Muscle of back (tissue), 13 donors: ENCODE measurements around the gene C20orf96. TPM values are rescaled to one million over a fixed set of nuclear protein-coding genes. Genes with fewer than 3 reads are reported as not detected.
"Not testable (repeated sequence)": the region's sequence is repeated elsewhere in the genome, so short reads cannot be mapped to it uniquely, and the experiment has no call there.

Experiments used
- DNase-seq, 3 donors: peaks; one replicate each; pipeline versions ENCODE4 v3.0.0 to v3.0.0-alpha.2; 2013
- long read RNA-seq, 9 donors: transcript quantifications; one replicate each; lab custom pipeline, GENCODE V29; 2026
- polyA plus RNA-seq, 10 donors: library from polyadenylated mRNA; unstranded; fragments of 120-200 nt; gene quantifications; one replicate each; pipeline ENCODE4 v1.2.1, GENCODE V29; 2013; ENCODE audit not compliant: insufficient read length in 10 of 10

C20orf96 gene
- polyA plus RNA-seq, result 10 to 100 TPM in 8 of 10 donors, 1 to 10 TPM in 2; 9.8 to 13.2 (median 10.7) TPM
- long read RNA-seq, donor 1, result 0 reads
- long read RNA-seq, donor 2, result 0 reads
- long read RNA-seq, donor 3, result 0 reads
- long read RNA-seq, donor 4, partial matches to known transcripts, result 0 of 1 reads
- long read RNA-seq, donor 4, other reads (novel, unspliced or antisense), result 0 of 1 reads
- long read RNA-seq, donor 5, result 0 reads
- long read RNA-seq, donor 6, partial matches to known transcripts, result 0 of 2 reads
- long read RNA-seq, donor 6, other reads (novel, unspliced or antisense), result 0 of 2 reads
- long read RNA-seq, donor 7, result 0 reads
- long read RNA-seq, donor 8, result 0 reads
- long read RNA-seq, donor 9, result 0 reads

- DNase-seq, result peak; percentile 93 to 97 (median 94)
These were observed at the start of gene C20orf96 for GRCh38 chr20:290084-290831. C20orf96 (minus strand) TSS chr20:290750; CDS start chr20:290610, 140 bp downstream.

DNA sequence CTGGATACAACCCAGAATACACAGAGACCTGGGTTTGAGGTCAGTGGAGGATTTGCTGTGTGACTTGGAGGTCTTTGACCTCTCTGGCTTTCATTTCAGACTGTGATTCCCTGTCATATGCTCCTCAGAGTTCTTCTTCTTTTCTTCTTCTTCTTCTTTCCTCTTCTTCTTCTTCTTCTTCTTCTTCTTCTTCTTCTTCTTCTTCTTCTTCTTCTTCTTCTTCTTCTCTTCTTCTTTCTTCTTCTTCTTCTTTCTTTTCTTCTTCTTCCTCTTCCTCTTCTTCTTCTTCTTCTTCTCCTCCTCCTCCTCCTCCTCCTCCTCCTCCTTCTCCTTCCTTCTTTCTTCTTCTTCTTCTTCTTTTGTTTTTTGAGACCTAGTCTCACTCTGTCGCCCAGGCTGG lies 45.5 kb upstream of the C20orf96 start:
- not testable (repeated sequence) for DNase-seq

DNA sequence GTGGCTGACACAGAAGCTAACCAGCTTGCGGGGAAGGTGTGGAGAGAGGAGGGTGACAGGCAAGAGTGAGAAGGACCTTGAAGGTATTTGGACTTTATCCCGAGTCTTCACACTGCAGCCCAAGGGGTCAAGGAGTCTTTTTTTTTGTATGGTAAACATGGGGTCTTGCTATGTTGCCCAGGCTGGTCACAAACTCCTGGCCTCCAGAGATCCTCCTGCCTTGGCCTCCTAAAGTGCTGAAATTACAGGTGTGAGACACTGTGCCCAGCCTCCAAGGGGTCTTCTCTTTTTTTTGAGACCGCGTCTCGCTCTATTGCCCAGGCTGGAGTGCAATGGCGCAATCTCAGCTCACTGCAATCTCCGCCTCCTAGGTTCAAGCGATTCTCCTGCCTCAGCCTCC lies 44.0 kb upstream of the C20orf96 start:
- DNase-seq, result no peak

DNA sequence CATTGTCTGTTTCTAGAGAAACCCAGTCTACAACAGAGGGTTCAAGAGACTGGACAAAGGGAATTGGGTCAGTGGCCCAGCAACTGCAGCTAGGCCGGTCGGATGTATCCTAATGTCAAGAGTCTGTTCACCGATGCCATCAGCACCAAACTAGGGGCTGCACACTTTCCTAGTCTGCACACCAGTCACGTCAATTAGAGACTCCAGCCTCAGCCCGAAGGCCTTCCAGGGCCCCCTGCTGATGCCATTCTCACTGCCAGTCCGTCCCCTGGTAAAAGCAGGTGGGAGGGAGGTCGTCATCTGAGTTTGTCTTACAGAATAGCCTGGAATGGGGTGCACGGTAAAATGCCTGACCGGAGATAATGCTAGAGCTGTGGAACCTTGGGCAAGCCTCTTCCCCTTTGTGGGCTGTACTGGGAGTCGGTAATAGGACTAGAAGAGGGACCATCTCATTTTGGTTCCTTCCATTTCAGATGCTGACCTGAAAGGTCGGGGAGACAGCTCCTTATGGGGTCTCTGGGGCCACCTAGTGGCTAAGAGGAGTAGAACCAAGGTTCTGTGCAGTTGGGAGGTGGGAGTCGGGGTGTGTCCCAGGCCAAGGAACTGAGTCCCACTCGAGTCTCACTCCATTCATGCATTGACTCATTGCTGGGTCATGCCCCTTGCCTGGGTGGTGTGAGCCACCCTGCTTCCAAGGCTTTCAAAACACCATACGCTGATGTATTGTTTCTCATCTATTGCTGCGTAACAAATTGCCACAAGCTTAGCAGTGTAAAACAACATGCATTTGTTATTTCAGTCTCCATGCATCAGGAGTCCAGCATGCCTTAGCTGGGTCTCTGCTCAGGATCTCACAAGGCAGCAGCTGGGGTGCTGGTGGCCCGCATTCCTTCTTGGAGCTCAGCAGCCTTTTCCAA lies 39.9 kb upstream of the C20orf96 start:
- peak; percentile 64 to 83 (median 72) for DNase-seq

DNA sequence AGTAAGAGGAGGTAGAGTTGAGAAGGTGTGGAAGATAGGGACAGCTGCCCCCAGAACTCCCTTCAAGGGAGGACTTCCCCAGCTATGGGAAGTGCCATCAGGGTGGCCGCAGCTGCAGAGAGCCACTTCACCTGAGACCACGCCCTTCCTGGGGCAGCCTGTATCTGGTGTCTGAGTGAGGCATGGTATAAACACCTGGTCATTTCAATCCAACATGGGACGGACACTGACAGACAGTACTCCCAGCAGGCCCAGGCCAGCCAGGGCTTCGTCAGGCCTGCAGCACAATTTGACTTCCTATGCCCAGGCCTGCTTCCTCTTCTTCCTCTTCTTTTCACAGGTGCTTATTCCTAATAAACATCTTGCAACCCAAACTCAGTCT lies 39.3 kb upstream of the C20orf96 start:
- no peak for DNase-seq

DNA sequence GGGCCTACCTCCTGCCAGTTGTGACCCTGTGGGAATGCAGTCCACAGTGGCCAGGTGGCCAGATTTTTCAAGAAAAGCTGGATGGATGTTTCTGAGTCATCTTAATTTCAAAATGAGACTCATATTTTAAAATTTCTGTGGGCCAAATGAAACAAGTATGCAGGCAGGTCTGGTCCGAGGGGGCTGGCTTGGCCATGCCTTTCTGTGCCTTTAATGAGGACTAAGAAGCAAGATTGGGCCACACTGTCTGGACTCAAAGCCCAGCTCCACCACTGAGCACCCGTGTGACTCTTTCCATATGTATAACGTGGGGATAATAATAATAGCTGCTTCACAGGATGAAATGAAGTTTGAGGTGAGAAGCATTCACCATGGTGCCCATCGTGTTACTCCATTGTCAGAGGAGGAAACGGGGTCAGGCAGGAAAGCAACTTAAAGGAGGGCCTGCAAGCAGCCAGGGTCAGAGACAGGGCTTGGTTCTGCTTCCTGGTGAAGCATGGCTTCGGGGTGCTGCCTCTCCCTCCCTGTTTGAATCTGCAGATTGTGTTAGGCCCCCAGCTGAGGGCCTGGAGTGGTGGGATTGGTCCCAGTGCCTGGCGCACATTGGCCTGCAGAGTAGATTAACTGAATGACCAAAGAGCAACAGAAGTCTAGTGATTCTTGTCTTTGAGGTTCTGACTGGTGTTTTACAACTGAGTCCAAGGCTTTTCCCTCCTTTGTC lies 38.6 kb upstream of the C20orf96 start:
- no peak for DNase-seq

- peak in 1 of 3 donors; percentile 77 for DNase-seq
These were observed 37.8 kb upstream of the C20orf96 start for GRCh38 chr20:328027-328974.

DNA sequence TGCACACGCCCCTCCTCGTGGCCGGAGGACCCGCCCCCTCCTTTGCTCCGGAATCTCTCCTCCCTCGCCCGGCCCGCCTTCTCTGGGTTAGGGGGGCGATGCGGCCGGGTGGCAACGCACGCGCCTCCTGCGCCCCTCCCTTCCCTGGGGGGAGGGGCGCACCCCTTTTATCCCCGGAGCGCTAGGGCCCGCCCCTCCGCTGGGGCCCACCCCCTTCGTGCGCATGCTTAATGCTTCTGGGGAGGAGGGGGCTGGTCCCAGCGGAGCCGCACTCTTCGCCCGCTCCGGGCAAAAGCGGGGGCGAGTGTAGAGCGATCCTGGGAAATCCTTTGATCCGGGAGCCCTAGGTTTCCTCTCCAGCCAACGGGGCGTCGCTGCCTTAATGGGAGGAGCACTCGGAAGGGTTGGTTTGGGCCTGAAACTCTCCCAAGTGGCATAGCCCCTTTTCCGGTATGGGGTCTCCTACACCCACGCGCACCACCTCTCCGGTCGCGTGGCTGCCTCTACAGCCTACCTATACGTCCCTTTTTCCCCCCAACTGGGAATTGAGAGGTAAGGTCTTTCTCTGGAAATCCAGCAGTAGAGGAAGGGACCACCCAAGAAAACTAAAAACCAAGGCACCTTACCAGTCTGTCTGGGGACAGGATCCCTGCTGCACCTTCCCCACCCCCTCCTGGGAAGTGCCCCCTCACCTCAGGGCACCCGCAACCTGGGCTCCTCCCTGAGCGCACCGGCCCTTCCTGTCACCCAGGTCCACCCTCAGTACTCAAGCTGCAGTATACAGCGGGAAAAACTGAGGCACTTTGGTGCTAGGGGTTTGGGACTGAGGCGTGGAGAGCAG lies 36.9 kb upstream of the C20orf96 start:
- peak; percentile 93 to 96 (median 95) for DNase-seq

DNA sequence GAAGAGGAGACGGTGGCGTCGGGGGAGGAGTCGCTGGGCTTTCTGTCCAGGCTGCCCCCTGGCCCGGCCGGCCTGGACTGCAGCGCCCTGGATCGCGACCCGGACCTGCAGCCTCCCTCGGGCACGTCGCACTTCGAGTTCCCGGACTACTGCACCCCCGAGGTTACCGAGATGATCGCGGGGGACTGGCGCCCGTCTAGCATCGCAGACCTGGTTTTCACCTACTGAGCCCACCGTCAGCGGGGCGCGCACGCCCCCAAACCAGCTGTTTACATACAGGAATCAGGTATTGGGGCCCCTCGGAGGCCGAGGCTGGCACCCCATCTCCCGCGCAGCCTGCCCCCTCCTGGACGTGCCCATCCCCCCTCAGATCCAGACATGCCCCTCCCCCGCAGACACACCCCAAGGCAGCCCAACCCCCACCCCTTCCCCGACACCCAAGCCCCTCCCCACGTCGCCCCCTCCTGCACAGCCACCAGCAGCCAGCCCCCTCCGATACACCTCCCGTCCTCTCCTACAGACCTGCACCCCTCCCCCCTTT lies 36.2 kb upstream of the C20orf96 start:
- peak in 1 of 3 donors; percentile 86 for DNase-seq

GRCh38 chr20:325889-326644 lies 35.5 kb upstream of the C20orf96 start:
- peak; percentile 64 to 91 (median 79) for DNase-seq

DNA sequence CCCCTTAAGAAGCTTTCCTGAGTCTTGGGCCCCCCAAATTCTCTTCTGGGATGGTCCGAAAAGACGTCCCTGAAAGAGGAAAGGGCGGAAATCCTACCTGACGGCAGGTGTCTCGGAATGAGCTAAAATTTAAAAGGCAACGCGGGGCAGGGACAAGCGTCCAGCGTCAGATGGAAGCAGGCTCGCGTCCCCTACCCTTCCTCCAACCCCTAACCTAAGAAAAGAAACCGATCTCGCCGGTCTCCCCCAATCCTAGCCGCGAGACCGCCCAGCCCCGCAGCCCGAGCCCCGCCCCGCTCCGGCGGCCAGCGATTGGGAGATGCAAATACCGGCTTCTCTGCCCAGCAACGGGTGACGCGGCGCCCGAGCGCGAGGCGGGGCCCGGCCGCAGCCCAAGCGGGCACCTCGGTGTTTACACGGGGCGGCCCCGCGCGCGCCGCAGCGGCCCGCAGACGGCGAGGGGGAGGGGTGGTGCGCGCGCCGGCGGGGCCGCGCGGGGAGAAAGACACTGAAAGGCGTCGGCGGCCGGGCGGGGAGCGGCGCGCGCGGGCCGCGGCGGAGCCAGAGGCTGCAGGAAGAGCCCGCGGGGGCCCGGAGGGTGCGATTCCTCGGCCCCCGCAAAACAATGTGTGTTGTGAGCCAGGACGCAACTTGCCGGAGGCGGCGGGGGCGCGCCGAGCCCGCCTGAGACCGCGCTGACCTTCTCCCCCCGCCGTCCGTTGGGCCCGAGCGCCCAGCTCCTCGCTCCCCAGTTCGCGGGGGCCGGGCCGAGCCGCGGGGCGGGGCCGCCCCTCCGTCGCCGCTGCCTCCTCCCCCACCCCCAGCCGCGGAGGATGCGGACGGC lies 34.7 kb upstream of the C20orf96 start, which contains the start of gene SOX12:
SOX12 (plus strand) TSS at position 508 of the 844 bp plus-strand sequence. CDS start 373 bp downstream, outside the sequence.
- peak; percentile 95 to 98 (median 96) for DNase-seq

GRCh38 chr20:324177-325044 lies 33.9 kb upstream of the C20orf96 start:
- DNase-seq, result peak; percentile 87 to 95 (median 91)

DNA sequence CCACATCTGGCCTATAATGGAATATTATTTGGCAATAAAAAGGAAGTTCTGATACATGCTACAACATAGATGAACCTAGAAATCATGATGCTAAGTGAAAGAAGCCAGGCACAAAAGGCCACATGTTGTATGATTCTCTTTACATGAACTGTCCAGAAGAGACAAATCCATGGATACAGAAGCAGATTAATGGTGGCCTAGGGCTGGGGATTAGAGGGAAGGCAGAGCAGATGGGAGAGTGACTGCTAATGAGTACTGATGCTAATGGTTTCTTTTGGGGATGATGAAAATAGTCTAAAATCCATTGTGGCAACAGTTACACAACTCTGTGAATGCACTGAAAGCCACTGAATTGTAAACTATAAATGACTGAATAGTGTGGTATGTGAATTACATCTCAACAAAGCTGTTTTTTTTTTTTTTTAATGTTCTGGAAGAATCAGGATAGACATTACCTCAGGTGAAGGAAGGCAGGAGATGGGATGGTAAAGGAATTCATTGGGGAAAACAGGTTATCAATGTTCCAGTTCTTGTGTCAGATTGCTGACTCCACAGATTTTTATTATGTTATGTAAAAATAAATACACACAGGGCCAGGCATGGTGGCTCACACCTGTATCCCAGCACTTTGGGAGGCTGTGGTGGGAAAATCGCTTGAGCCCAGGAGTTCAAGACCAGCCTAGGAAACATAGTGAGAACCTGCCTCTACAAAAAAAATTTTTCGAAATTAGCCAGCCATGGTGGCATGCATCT lies 25.9 kb upstream of the C20orf96 start:
- DNase-seq, result no peak

GRCh38 chr20:313948-314347 lies 23.4 kb upstream of the C20orf96 start:
- no peak for DNase-seq

GRCh38 chr20:313402-313801 lies 22.9 kb upstream of the C20orf96 start:
- DNase-seq, result no peak
